ELF-1 (cell line): Measurements from ENCODE around the gene ABHD2.
A peak's percentile ranks its signal among the peaks of the same experiment; 100 is the strongest.
"Not testable (repeated sequence)": the region's sequence is repeated elsewhere in the genome, so short reads cannot be mapped to it uniquely, and the experiment has no call there.

Source experiments
- DNase-seq: peaks from one replicate; pipeline ENCODE4 v3.0.0-alpha.2; 2016; ENCODE audit warnings: low read depth, low spot score

ABHD2 gene

GRCh38 chr15:89120479-89121000, 32.3 kb downstream of the ABHD2 start:
- DNase-seq: not testable (repeated sequence)

DNA sequence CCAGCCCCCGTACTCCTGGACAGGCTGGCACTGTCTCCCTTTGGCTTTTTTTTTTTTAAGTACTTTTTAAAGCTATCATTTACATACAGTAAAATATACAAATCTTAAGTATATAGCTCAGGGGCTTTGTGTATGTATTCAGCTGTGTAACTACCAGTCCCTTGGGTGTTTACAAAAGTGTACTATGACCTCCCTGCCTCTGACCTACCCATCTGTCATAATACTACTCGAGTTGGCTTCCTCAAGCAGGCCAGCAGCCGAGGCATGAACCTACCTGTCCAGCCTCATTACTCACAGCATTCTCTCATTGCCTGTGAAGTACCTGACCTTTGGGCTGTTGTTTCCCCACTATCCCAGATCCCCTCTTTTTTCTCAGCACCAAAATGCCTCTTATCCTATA, 33.2 kb downstream of the ABHD2 start:
- DNase-seq: no peak

- DNase-seq: no peak
Observed at GRCh38 chr15:89122505-89123180, 34.4 kb downstream of the ABHD2 start.

GRCh38 chr15:89123181-89123525, 34.9 kb downstream of the ABHD2 start:
- no peak for DNase-seq

DNA sequence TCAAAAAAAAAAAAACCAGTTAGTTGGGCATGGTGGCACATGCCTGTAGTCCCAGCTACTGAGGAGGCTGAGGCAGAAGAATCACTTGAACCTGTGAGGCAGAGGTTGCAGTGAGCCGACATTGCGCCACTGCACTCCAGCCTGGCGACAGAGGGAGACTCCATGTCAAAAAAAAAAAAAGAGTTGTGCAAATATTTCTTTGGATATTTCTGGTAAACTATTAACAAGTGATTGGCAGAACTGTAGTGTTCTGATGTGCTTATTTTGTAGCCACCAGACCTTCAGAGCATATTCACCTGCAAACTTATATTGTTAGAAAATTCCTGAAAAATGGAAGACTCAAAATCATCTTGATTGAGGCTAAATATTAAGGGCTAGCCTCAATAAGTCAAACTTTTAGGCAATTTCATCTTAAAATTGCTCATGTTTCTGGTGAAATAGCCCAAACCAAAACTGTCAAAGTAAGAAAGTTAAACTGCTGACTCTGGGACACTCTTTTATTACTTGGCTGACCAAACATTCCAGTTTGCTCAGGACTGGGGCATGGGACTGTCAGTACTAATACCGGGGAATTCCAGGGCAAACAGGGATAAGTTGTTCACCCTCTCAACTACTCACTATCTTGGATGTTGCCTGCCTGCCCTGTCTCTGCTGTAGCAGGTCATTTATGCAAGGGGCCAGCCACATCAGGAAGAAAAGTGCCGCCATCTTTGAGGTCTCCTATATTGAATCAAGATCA, 37.0 kb downstream of the ABHD2 start:
- no peak for DNase-seq

- no peak for DNase-seq
Observed at GRCh38 chr15:89126009-89126408, 37.8 kb downstream of the ABHD2 start.

- no peak for DNase-seq
Observed at GRCh38 chr15:89127054-89127702, 38.9 kb downstream of the ABHD2 start.

- no peak for DNase-seq
Observed at GRCh38 chr15:89128320-89129122, 40.3 kb downstream of the ABHD2 start.

GRCh38 chr15:89129123-89129815, 41.0 kb downstream of the ABHD2 start:
- peak; percentile 60 for DNase-seq

GRCh38 chr15:89129816-89130134, 41.5 kb downstream of the ABHD2 start:
- DNase-seq: no peak

- no peak for DNase-seq
Observed at GRCh38 chr15:89130201-89130600, 41.9 kb downstream of the ABHD2 start.

DNA sequence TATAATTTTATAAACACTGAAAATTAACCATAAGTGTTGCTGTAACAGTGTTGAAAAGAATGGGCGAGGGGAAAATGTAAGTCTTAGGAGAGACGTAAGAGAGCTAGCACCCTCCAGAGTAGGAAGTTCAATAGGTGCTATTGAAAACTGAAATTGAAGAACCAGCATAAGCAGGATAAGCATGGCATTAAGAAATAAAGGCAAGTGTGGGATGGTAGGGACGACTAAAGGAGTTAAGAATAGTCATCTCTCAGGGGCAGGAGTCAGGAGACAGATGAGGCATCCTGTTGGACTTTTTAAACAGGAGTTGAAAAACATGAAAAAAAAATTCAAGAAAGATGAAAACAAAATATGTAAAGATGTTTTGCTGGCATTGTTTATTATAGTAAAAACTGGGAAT, 43.5 kb downstream of the ABHD2 start:
- no peak for DNase-seq

DNA sequence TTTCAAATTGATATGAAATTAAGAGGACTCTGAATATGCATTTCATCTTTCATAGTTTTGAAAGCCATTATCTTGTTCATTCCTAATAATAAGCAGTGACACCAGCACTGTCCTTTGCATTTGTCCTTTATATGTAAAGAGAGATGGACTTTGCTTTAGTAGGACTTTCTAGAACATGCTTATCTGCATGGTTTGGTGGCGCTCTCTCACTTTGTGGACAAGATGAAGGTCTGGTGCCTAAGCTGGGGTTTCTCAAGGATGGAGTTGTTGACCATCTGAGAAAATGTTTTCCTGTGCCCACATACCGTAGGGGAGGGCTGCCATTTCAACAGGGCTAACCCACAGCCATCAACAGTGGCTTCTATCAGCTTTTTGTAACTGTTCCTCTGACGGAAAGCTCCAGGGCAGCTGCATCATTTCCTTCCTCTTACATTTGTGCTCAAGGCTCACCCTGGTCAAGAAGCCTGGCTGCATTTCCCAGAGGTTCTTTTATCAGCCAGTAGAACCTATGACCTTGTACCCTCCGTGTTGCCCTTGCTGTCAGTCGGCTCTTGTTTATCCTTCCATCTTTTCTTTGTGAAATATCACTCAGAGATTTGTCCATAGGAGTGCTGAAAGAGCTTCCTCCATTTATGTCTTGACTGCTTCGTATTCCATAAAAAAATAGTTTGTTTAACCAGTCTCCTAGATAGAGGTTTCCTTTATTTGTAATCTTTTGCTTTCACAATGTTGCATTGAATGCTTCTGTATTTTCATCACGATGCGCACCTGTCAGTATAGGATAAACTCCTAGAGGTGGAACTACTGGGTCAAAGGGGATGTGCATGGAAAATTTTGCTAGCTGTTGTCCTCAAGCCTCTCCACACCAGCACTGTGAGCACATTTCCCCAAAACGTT, 44.6 kb downstream of the ABHD2 start:
- DNase-seq: no peak

GRCh38 chr15:89135387-89136077, 47.3 kb downstream of the ABHD2 start:
- not testable (repeated sequence) for DNase-seq

DNA sequence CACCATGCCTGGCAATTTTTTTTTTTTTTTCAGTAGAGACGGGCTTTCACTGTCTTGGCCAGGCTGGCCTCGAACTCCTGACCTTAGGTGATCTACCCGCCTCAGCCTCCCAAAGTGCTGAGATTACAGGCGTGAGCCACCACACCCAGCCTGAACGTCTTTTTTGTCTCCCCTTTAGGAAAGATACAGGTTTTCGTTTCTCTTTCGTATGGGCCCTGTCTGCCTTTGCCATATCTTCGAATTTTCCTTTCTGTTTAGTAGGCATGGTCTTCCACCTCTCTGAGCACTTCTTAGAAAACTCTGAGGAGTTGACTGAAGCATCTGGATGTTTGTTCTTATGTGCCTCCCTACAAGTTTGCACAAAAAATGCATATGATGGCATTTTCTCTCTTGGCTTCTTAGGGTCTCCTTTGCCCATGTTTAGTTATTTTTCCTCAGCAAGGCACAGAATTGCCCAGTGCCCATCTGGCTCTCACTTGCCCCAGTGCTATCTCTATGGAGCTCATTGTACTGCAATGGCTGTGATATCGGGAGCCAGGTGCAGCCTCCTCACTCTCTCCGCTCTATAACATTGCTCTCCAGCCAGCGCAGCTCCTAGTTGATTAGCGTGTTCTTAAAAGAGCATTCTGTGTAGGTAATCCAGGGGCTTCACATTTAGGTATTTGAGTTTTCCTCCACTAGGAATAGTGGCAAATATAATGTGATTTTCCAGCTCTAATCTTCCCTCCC, 48.0 kb downstream of the ABHD2 start:
- no peak for DNase-seq

- DNase-seq: no peak
Observed at GRCh38 chr15:89136818-89137772, 48.8 kb downstream of the ABHD2 start.

DNA sequence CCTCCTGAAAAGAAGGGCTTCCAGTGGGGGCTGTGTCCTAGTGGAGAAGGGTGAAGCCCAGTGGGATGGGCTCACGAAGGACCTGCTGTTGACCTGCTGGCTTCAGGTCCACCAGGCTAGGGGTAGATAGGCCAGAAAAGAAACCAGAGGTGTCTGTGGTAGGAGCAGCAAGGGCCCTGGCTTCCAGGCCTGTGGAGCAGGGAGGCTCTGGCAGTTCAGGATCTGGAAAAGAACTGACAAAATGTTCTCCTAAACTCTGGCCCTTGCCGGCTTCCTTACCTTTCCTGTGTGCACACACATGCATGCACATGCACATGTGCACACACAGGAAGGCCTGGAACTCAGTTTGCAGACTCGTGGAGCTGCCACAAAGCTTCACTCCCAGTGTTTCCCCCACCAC, 49.7 kb downstream of the ABHD2 start:
- DNase-seq: no peak
